Measurements from ENCODE around the gene ATP10A.

DNA sequence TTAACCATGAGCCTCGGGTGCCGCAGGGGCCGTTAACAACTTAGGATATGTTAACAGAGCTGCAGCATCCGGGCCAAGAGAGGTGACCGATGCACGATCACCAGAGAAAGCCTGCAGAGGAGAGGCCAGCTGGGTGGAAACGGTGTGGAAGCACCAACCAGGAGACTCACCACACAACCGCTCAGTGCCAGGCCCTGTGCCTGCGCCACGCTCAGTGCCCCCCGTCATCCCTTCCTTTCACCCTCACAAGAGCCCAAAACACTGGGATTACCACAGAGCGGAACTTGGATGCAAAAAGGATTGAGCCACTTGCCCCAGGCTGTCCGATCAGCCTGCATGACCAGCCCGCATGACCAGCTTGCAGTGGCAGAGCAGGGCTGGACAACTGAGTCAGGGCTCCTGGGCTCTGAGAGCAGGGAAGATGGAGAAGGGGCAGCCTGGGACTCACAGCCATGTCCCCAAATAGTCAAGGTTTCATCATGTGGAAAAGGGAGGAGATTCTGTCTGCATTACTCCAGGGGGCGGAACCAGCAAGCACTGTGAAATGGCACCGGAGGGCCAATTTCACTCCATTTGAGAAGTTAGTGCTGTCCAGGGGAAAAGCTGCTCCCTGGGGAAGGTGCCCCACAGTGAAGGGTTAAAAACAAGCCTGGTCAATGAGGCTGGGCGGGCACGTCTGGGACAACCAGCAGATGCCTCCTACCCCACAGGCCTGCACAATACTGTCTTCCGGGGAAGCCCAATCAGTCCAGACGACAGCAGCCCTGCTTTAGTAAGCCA is 156.8 kb downstream of the ATP10A start:
- TF ChIP-seq CTCF (IDR thresholded peaks at IDR 0.05; ENCODE audit: low read length), result no peak
- TF ChIP-seq EZH2 (optimal IDR thresholded peaks at IDR 0.05; ENCODE audit: low read depth, low read length), result no peak
- TF ChIP-seq EZH2phosphoT487 (IDR thresholded peaks at IDR 0.05; ENCODE audit: low read length), result no peak

Data from MM.1S (cell line).